Measurements from ENCODE around the gene NUDT16L1.

Gene NUDT16L1

GRCh38 chr16:4664538-4665418, 28.6 kb upstream of the NUDT16L1 start:
- DNase-seq = no peak

DNA sequence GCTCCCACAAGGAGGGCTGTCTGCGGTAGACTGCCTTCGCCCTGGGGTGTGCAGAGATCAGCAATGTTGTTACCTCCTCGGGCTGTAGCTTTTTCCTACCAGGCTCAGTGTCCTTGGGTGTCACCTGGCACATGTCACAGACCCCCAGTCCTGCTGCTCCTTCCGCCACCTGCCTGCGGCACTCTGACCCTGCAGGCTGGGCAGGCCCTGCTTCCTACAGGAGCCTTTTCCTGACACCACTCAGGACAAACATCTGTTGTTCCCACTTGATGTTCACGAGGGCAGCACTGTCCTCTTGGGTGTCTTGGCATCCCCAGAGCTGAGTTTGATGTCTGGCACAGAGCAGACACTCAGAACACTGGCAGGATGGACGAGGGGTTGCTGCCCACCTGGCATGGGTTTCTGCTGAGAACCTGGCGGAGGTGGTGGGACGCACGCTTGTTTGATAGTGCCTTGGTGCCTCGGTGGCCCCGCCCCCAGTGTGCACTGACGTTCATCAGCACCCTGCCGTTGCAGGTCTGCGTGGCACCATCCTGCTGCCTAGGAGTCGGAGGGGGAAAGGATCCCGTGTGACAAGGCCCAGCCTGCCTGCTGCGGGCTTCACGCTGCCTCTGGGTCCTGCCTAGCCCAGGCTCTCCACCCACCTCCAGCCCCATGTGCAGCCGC, 26.7 kb upstream of the NUDT16L1 start:
- DNase-seq = no peak

DNA sequence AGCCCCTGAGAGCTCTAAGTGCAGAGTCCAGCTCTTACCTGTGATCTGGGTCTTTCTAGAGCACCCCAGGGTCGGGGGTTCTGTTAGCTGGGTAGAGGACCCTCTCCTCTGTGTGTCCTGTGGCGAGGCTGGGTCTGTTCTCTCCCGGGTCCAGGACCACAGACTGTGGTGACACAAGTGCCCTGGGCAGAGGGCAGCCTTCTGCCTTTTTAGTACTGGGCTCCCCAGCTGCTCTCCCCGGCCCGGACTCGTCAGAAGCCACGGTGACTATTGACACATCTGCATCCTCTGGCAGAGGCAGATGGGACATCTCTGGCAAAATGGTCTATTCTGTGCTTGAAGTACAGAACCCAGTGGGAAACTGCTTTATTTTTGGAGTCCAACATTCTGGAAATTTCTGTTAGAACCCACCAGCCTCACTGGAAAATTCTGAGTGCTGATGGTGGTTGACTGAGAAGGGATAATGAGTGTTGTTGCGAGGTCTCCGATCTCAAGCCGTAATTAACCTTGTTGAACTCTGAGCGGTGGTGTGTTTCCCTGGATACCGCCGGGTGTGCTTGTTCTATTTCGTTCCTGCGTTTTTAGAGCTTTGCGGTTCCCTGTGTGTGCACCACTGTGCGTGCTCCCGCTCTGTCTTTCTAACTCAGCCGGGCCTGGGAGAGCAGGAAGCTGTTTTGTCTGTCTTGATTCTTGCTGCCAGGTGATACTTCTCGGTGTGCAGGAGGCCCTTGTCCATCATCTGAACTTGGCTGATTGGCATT, 26.0 kb upstream of the NUDT16L1 start:
- no peak for DNase-seq

GRCh38 chr16:4668313-4668960, 24.9 kb upstream of the NUDT16L1 start:
- no peak for DNase-seq

- DNase-seq = no peak
Measured at GRCh38 chr16:4673387-4674046, 19.8 kb upstream of the NUDT16L1 start.

- no peak for DNase-seq
Measured at GRCh38 chr16:4674926-4675530, 18.3 kb upstream of the NUDT16L1 start.

DNA sequence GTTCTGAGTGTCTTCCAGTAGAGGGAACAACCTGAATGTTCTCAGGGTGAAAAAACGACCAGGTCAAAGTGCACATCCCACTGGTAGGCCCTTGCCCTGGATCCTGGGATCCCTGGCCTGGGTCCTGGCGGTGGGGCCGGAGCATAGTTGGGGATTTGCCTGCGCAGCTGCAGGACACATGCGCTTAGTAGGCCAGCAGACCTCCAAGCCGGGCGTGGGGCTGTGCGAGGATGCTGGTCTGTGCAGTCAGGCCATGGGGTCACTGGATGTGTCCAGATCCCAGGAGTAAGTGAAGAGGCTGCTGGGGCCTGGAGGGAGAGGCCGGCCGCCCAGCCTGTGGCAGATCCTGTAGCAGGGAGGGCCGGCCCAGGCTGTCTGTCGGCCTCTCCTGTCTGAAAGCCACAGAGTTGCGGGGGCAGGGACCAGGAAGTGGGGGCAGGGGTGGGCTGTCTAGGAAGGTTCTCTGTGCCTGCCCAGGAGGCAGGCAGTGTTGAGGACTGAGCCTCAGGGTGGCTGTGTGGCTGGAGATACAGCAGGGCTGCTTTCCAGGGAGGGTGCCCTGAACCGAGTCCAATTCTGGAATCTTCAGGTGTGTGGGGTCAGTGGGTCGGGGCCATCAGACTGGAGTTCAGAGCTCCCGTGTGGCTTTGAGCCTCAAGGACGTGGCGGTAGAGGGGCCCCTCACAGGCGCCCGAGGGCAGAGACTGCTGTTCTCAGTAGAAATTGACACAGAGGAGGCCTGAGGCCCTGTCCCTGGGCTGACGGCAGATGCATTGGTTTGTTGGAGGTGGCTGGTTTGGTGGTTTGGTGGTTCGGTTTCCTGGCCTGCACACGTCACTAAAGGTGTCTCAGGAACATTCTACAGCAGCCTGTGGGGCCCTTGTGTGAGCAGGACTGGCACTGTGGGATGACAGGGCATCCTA, 17.2 kb upstream of the NUDT16L1 start:
- no peak for DNase-seq

GRCh38 chr16:4676831-4677230, 16.5 kb upstream of the NUDT16L1 start:
- no peak for DNase-seq

- no peak for DNase-seq
Measured at GRCh38 chr16:4677390-4677789, 16.0 kb upstream of the NUDT16L1 start.

DNA sequence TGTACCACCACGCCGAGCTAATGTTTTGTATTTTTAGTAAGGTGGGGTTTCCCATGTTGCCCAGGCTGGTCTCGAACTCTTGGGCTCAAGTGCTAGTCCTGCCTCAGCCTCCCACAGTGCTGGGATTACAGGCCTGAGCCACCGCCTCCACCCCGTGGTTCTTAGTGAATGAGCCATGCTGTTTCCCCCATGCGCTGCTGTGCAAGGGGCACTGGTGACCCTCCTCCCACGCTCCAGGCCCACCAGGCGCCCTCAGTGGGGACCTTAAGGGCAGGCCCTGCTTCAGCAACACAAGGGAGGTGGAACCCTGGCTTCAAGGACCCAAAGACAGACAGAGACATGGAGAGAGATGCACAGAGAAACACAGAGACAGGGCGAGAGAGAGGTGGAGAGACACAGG, 15.4 kb upstream of the NUDT16L1 start:
- no peak for DNase-seq

- DNase-seq = no peak
Measured at GRCh38 chr16:4678596-4678995, 14.8 kb upstream of the NUDT16L1 start.

- DNase-seq = no peak
Measured at GRCh38 chr16:4679156-4679849, 14.1 kb upstream of the NUDT16L1 start.

DNA sequence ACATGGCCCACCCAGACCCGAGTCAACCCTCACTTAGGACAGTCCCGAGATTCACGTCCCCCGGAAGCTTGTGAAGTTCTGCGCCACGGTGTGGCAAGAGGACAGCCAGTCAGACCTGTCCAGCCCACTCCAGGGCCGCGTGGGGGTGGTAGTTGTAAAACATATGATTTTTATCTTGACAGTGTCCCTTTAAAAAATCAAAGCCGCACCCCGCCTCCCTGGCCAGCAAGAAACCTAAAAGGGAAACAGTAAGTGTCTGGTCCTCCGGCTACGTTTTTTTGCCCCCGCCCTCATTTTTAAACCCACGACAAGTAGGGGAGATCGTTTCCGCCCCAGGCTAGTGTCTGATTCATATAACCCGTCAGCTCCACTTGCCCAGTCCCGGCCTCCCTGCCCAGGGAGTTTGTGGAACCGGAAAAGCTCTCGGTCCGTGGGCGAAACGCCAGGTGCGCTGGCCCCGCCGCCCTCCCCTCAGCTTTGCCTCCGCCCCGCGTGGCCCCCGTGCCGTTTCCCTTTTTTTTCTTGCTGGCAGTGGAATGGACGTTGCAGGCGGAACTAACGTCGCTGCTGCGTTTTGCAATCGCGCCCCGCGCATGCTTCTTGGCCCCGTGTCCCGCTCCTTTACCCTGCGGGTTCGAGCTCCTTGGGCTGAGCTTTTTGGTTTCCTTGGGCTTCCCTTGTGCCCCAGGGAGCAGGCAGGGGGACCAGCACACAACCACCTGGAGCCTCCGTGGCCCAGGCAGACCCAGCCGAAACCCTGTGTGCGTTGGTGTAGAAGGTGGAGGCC, 13.3 kb upstream of the NUDT16L1 start:
- DNase-seq = no peak

DNA sequence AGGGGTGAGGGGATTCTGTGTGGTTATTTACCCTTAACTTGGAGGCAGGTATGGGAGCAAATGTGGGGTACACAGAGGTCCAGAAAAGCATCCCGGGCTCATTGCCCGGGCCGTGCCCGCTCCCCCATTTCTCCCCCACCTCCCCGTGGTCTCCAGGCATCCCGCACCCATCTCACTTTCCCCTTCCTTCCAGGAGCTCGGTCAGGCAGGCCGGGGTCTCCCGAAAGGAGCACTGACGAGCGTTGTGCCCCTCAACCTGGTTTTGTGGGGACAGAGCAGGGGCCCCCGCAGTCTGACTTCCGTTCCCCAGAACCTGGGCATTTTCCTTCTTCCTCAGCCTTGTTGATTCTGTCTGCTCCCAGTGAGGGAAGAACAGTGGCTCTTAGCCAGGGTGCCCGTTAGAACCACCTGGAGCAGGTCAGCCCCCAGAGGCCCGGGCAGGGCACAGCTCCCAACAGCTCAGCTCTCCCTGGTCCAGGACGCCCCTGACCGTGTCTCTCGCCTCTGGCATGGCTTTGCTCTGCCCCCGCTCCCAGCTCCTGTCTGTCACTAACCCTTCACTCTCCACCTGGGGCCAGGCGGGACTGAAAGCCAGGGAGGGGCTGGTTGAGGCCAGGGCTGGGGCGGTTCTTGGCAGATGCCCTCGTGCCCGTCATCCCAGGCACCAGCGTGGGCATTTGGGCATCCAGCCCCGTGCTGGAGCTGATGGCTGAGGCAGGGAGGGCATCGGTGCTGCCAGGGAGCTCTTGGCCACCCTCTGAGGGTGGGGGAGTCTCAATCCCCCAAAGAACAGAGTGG, 12.5 kb upstream of the NUDT16L1 start:
- DNase-seq = no peak

GRCh38 chr16:4681471-4682083, 11.8 kb upstream of the NUDT16L1 start:
- no peak for DNase-seq

GRCh38 chr16:4682084-4682591, 11.2 kb upstream of the NUDT16L1 start:
- no peak for DNase-seq

DNA sequence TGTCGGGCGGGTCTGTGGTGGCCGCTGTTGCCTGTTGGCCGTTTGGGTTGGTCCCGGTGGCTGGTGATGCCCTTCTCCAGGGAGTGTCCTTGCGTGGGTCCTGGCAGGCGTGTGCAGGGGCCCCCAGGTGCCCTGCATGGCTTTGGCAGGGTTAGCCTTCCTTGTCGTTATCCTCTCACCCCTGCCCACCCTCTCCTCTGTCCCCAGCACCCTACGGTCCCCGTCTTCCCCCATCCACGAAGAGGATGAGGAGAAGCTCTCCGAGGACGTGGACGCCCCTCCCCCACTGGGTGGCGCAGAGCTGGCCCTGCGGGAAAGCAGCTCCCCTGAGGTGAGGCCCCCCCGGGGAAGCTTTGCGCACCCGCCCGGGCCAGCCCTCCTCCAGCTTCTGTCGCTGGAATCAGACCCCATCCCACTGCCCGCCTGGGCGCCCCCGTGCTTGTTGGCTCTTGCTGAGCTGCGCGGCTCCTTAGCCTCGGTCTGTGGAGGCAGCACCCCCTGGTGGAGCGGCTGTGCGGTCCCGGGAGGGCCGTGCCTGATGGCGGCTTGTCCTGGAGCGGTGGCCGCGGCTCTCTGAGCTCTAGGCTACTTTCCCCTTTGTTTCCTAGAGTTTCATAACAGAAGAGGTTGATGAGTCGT, 10.6 kb upstream of the NUDT16L1 start:
- DNase-seq = no peak
